UCSD-AML1 (cell line): ENCODE measurements around the gene CADPS.

Experiments
- DNase-seq: peaks from one replicate; lab custom pipeline; 2025; ENCODE audit not compliant: unreplicated experiment; lab: John Stamatoyannopoulos, UW

Gene CADPS

GRCh38 chr3:62874711-62875557, at the start of gene CADPS:
Gene CADPS (minus strand): TSS chr3:62875416. CDS start chr3:62875029, 387 bp downstream.
- no peak for DNase-seq

DNA sequence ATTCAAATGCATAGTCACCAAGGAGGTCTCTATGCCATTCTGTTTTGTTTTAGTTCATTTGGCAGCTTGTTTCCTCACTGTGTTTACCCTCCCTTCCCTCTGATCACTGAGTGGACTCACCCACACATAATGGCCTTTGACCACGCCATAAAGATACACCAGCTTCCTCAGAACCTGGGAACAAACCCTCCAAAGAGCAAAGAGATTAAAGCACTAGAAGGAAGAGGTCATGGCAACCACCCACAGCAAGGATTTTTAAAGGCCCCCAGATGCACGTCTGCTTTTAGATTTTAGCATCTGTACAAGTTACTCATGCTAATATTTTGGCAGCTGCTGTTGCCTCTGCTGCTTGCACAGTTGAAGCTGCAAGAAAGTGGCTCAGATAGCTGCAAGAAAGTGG, 47.9 kb upstream of the CADPS start:
- no peak for DNase-seq

DNA sequence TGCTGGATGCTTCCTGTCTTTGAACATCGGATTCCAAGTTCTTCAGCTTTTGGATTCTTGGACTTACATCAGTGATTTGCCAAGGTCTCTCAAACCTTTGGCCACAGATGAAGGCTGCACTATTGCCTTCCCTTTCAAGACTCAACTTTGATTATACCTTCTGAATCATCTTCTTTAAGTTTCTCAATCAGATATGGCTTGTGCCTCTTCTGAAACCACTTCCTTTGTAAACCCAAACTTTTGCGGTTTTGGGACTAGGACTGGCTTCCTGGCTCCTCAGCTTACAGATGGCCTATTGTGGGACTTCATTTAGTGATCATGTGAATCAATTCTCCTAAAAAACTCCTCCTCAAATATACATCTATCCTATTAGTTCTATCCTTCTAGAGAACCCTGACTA, 47.1 kb upstream of the CADPS start:
- no peak for DNase-seq

DNA sequence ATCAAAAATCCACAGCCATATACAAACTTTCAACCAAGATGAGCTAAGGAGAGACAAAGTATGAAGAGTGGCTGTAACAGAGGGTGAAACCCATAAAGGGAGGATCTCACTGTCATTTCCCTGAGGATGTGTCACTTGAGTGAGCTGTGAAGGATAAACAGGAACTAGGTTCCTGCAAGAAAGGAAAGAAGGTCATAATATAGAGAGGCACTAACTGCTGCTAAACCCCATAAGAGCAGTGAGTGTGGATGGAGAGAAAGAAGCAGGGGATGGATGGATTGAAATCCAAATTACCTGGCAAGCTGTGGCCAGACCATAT, 45.2 kb upstream of the CADPS start:
- DNase-seq: no peak

DNA sequence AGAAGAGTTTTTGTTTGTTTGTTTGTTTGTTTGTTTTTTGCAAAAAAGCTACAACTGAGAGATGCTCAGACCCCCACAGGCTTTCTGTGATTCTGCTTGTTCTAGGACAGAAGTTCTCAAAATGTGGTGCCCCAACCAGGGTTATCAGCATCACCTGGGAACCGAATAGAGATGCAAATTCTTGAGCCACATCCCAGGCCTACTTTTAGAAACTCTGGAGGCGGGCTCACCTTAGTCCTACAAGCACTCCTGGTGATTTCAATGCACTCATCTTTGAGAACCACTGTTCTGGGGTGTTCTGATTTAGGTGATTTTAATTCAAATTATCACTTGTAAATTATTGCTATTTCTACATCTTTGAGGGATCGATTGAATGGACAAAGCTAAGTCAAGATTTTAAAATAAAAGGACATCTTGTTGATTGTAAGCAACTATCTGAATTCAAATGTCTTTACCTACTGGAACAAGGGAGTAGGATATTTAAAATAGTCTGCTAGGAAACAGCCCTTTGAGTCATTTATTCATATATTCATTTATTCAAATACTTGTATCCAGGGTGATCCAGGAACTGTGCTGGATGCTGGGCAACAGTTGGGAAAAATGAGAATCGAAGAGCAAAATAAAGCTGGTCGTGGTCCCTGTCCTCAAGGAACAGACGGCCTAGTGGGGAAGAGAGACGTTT, 44.7 kb upstream of the CADPS start:
- no peak for DNase-seq

DNA sequence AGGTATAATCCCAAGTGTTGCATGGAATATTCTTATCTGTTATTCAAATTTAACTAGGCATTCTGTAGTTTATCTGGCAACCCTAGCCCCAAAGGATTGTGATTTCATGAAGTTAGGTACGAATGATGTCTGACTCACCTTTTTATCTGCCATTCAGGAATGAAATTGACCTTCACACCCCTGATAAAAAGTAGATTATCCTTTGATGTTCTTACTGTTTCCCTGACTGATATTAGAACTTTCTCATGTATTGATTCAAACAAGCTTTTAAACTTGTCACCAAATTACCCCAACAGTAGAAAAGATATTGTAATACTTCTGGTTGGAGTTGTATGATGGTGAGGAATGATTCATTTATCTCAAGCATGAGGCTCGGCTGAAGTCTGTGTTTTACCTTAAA, 43.6 kb upstream of the CADPS start:
- no peak for DNase-seq

DNA sequence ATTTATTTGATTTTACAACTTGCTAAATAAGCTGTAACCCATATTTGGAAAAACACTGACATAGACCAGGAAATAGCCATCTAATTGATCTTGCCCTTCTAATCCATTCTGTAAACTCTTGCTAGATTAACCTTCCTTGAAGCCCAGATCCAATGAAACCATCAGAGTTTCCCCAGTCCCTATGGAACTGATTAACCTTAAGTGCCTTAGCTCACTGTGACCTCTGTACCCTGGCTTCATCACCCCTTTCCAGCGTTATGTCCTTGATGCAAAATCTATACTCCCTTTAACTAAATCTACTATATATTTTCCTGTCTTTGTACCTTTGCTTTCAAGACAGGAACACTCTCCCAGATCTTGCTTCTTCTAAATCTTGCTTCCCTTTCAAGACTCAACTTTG, 42.9 kb upstream of the CADPS start:
- DNase-seq: no peak

- DNase-seq: no peak
Measured at GRCh38 chr3:62911526-62911925, 36.3 kb upstream of the CADPS start.

GRCh38 chr3:62905331-62905730, 30.1 kb upstream of the CADPS start:
- DNase-seq: no peak

DNA sequence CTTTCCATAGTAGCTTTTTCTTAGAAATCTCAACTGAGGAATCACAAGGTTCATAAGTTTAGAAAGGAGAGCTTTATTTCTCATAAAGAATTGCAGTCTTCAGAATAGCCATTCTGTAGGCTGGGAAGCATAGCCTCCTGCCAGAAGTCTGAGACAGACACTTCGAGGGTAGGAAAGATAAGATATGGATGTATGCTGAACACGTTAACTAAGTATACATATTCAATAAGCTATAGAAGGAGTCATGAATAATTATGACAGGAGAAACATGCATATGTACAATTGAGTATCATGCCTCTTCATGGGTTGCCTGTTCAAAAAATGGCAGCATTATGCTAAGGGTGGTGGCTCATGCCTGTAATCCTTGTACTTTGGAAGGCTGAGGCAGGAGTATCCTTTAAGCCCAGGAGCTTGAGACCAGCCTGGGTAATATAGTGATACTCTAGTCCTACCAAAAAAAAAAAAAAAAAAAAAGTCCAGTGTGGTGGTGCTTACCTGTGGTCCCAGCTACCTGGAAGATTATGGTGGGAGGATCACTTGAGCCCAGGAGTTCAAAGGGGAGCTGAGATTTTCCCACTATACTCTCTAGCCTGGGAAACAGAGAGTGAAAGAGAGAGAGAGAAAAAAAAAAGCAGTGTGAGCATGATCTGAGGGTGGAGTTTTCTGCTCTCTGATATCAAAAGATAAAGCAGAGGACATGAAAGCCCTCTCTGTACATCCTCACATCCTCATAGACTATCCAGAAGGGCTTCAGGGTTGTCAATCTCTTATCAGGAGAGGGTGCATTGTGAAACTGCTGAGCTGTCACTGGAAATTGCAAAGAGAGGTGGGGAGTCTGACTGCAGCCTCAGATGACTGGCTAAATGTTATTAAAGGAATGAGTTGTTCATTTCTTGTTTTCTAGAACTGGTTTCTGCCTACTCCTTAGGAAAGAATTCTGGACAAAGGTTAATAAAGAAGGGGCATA, 23.6 kb upstream of the CADPS start:
- no peak for DNase-seq

DNA sequence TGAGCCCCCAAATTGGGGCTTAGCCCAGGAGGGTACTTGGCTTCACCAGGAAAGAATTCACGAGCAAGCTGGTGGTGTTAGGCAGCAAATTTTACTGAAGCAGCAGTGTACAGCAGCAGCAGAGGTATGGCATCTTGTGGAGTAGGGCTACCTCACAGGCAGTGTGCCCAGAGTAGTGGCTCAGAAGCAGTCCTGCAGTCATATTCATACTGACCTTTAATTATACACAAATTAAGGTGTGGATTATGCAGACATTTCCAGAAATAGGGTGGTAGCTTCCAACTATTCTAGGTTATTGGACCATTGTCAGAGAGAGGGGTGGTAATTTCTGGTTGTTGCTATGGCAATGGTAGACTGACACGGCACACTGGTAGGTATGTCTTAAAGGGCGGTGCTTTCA, 20.7 kb upstream of the CADPS start:
- DNase-seq: no peak

DNA sequence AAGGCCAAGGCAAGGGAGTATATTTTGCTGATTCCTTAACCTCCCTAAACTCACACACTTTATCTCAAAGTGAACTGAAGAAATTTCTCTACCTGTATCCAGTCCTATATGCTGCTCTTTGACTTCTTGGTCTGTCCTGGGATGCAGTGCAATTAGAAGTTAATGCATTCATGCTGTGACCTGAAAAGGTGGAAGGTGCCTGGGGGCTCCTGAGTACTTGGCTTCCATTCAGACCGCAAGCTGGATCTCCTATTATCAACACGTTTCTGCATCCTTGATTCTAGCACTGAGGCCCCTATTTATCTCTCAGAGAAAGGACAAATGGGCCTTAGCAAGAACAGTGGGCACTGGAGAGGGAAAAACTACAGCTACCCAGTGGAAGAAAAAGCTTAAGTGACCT, 17.7 kb upstream of the CADPS start:
- DNase-seq: no peak

DNA sequence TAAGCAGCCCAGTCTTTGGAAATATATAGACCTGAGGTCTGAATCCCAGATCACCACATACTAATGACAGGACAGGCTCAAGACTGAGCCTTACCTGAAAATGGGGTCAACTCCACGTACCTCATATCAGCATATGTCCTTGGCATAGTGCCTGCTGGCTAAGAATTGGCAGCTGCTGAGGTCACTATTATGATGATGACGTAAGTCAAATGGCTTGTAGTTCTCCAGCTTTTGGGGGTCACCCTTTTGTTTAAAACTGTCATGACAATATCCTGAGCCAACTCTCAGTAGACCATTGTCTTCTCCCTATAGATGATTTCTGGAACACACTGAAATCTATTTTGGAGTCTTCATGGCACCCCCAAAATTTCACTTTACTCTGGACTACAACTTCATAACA, 16.8 kb upstream of the CADPS start:
- no peak for DNase-seq

- no peak for DNase-seq
Measured at GRCh38 chr3:62888778-62889177, 13.6 kb upstream of the CADPS start.

- no peak for DNase-seq
Measured at GRCh38 chr3:62888180-62888579, 13.0 kb upstream of the CADPS start.

DNA sequence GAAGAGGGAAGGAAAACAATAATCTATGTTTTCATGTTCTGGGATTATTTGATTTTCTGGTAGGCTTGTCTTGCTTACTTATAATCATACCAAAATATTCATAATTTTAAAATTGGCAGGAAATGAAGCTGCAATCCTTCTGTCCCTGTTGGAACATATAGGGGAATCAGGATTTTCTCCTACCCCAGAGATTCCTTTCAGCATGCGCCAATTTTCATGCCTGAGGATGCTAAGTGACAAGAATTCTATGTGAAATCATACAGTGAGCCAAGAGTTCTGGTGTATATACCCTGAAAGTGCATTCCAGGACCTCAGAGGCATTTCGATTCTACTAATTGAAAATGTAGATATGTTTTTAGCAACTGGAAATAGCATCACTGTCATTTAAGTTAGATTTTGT, 9.9 kb upstream of the CADPS start:
- no peak for DNase-seq

DNA sequence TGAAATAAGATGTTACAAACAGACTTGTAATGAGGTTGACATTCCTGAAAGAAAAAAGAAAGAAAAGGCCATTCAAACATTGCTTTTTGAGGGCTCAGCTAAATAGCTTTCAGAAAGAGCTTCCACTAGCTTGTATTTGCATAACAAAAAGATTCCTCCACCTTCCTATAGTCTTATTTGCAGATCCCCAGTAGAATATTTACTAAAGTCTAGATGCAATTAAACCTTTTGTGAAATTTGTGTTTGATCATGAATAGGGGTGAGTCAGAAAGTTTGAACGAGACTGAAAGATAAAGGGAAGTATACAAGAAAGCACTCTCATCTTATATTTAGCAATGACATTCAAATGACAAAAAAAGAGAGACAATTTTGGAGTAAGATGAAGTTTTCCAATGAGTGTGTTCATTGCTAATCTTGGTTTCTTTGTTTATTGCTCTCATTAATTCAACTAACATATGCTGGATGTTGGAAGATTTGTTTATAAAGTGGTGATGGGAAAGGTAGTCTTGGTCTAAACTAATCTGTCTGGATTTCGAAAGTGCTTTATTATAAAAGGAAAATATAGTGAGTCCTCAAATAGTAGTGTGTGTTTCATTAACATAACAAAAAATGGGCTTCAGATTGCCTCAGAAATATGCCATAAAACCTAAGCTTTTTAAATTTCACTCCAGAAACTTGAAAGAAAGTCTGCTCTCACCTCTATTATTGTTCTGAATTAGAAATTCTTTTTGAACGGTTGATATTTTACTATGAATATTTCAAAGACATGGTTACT, 9.1 kb upstream of the CADPS start:
- no peak for DNase-seq

GRCh38 chr3:62882676-62883200, 7.5 kb upstream of the CADPS start:
- no peak for DNase-seq

DNA sequence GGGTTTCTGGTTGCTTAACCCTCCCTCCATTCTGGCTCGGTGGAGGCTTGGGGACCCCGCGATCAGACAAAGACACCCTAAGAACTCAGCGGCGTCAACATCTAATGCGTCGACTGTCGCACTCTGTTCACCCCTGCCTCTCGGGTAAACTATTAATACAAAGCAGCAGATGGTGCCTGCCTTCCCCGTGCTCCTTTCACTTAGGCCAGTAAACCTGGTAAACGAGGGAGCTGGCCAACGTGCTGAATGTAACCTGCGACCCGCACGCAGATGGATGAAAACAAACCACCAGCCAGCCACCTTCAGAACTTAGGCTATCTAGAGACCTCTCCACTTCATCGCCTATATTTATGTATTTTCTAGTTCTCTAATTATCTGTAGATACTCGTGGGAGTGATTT, 848 bp upstream of the CADPS start:
- peak; percentile 9 for DNase-seq

- no peak for DNase-seq
Measured at GRCh38 chr3:62875558-62876002, 364 bp upstream of the CADPS start.
